ENCODE measurements around the gene MATN3.
A peak's percentile ranks its signal among the peaks of the same experiment; 100 is the strongest.
"Not testable (repeated sequence)": the region's sequence is repeated elsewhere in the genome, so short reads cannot be mapped to it uniquely, and the experiment has no call there.

MATN3 gene

GRCh38 chr2:20012282-20013125, at the start of gene MATN3:
Gene MATN3 (minus strand): TSS chr2:20012668. CDS start chr2:20012631, 37 bp downstream.
- DNase-seq (ENCODE audit: low read depth in 3 of 3) = peak in 1 of 3 donors; percentile 5

GRCh38 chr2:20061940-20062339, 49.5 kb upstream of the MATN3 start:
- no peak for DNase-seq (ENCODE audit: low read depth in 3 of 3)

- DNase-seq (ENCODE audit: low read depth in 3 of 3) = no peak
These were observed 49.0 kb upstream of the MATN3 start for GRCh38 chr2:20061476-20061875.

GRCh38 chr2:20060106-20060505, 47.6 kb upstream of the MATN3 start:
- DNase-seq (ENCODE audit: low read depth in 3 of 3) = no peak

GRCh38 chr2:20057268-20057667, 44.8 kb upstream of the MATN3 start:
- DNase-seq (ENCODE audit: low read depth in 3 of 3) = no peak

- DNase-seq (ENCODE audit: low read depth in 3 of 3) = no peak
These were observed 42.5 kb upstream of the MATN3 start for GRCh38 chr2:20054931-20055330.

- no peak for DNase-seq (ENCODE audit: low read depth in 3 of 3)
These were observed 41.7 kb upstream of the MATN3 start for GRCh38 chr2:20054119-20054518.

- DNase-seq (ENCODE audit: low read depth in 3 of 3) = no peak
These were observed 40.4 kb upstream of the MATN3 start for GRCh38 chr2:20052861-20053281.

GRCh38 chr2:20052229-20052851, 39.9 kb upstream of the MATN3 start:
- no peak for DNase-seq (ENCODE audit: low read depth in 3 of 3)

- peak; percentile 94 to 97 (median 95) for DNase-seq (ENCODE audit: low read depth in 3 of 3)
These were observed 39.2 kb upstream of the MATN3 start, which contains the start of gene LAPTM4A for GRCh38 chr2:20051532-20052228. Gene LAPTM4A (minus strand): TSS chr2:20051628. CDS start chr2:20051520, 108 bp downstream.

- DNase-seq (ENCODE audit: low read depth in 3 of 3) = no peak
These were observed 38.4 kb upstream of the MATN3 start for GRCh38 chr2:20050646-20051531.

- no peak for DNase-seq (ENCODE audit: low read depth in 3 of 3)
These were observed 37.7 kb upstream of the MATN3 start for GRCh38 chr2:20050104-20050645.

GRCh38 chr2:20049637-20050036, 37.2 kb upstream of the MATN3 start:
- DNase-seq (ENCODE audit: low read depth in 3 of 3) = no peak

GRCh38 chr2:20048488-20049448, 36.3 kb upstream of the MATN3 start:
- no peak for DNase-seq (ENCODE audit: low read depth in 3 of 3)

- DNase-seq (ENCODE audit: low read depth in 3 of 3) = not testable (repeated sequence)
These were observed 33.3 kb upstream of the MATN3 start for GRCh38 chr2:20045712-20046292.

GRCh38 chr2:20044778-20045177, 32.3 kb upstream of the MATN3 start:
- no peak for DNase-seq (ENCODE audit: low read depth in 3 of 3)

GRCh38 chr2:20042531-20042930, 30.1 kb upstream of the MATN3 start:
- DNase-seq (ENCODE audit: low read depth in 3 of 3) = no peak

GRCh38 chr2:20040489-20041172, 28.2 kb upstream of the MATN3 start:
- no peak for DNase-seq (ENCODE audit: low read depth in 3 of 3)

- DNase-seq (ENCODE audit: low read depth in 3 of 3) = no peak
These were observed 25.2 kb upstream of the MATN3 start for GRCh38 chr2:20037660-20038059.

All from stimulated activated CD4-positive, alpha-beta T cell treated with anti-CD3 and anti-CD28 coated beads, TNF-alpha, amount 100 ng/mL, for 48 hours (primary cell).